HUDEP-2 (cell line): ENCODE data around the gene DPCD.
A peak's percentile ranks its signal among the peaks of the same experiment; 100 is the strongest.

ENCODE experiments used
- DNase-seq, 76 experiments: peaks; one replicate each; lab custom pipeline; 2025; ENCODE audit not compliant: unreplicated experiment in 76 of 76; lab: John Stamatoyannopoulos, UW

Gene DPCD

DNA sequence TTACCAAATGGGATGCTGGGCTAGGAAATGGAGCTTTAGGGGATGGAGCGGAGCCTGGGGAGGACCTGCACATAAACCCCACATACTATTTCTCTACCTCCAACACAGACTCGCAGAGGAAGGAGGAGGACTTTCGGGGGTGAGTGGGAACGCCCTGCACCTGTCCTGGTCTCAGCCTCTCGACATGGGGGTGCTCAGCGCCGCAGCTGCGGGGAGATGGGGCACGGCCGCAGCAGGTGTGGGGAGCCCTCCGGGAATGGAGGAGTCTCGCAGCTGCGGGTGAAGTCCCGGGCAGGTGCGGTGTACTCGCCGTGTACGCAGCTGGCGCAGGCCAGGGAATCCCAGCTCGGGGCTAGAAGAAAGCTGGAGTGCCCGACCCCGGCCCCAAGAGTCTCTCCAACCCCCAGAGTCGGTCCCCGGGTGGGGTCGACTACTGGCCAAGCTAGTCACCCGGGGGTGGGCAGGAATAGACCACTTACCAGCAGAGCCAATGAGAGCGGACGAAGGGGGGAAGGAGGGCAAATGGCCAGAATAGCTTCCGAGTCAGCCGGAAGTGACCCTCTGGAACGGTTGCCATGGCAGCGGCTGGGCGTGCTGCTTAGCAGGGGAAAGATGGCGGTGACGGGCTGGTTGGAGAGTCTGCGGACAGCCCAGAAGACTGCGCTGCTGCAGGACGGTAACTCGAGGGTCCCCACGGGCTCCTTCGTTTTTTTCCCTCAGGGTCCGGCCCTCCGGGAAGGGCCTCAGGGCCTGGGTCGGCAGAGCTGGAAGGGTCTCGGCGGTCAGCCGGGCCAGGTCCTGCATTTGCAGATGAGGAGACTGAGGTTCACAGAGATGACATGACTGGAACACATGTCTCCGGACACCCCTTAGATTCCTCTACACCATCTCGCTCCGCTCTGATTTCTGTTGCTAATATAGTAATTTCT lies at the start of gene DPCD, which contains the start of gene POLL:
TSS of gene DPCD (plus strand) at position 597 of the 929 bp plus-strand sequence. CDS start at position 613, 16 bp downstream.
TSS of gene POLL (minus strand) at position 533 of the 929 bp plus-strand sequence. CDS start 897 bp downstream, outside the sequence.
- peak in 75 of 76 experiments; percentile 14 to 96 (median 87) for DNase-seq

- no peak for DNase-seq
Measured at GRCh38 chr10:101538446-101538845, 49.7 kb upstream of the DPCD start.

GRCh38 chr10:101545898-101546297 lies 42.2 kb upstream of the DPCD start:
- peak in 26 of 76 experiments; percentile 4 to 55 (median 28) for DNase-seq

- no peak for DNase-seq
Measured at GRCh38 chr10:101550965-101551364, 37.2 kb upstream of the DPCD start.

DNA sequence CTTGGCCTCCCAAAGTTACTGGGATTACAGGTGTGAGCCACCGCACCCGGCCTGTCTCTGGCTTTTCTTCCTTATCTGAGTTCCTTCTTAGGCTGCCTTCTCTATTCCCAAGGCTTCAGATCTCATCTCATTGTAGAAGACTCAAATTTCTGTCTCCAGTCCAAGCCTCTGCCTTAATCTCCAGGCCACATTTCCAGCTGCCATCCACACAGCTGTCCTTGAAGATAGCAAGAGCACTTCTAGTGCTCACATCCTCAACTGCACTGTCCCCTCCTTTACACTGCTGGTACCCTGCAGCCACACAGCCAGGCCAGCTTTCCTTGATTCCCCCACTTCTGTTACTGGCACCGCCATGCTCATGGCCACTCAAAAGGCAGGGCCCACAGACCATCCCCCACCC lies 35.7 kb upstream of the DPCD start:
- DNase-seq: peak in 21 of 76 experiments; percentile 9 to 55 (median 29)

DNA sequence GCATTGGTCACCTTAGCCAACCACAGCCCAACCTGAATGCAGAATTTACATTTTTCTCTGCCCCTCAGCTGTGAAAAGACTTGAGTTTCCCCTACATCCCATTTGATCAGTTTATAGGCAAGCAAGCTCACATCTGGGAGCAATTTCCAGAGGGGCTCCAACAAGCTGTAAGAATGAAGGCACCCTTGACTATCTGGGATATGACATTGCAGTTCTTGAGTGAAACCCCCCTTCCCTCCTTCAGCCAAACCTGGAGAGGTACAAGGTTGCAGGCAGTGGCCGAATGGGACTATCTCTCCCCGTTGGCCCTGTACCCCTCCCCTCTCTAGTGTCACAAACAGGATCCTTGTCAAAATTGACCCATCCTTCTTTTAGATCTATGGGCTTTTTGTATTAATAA lies 30.6 kb upstream of the DPCD start:
- DNase-seq: no peak

DNA sequence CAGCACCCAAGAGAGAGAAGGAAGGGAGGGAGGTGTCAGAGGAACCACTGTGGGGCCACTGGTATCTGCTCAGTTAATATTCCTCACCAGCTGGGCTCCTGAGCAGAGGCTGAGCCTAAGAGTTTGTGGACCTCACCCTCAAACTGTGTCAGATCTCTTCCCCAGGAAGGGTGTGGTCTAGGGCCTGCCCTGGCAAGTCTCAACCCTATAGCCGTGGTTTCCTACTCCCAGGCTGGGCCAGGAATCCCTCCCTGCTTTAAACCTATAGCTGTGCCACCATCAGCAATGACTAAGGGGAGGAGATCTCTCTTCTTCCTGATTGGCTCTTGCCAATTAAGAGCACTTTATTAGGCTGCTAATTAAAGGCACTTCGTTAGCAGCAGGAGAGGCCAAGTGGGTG lies 29.9 kb upstream of the DPCD start:
- DNase-seq: peak in 53 of 76 experiments; percentile 11 to 72 (median 37)

- no peak for DNase-seq
Measured at GRCh38 chr10:101558671-101559595, 29.2 kb upstream of the DPCD start.

GRCh38 chr10:101559596-101560297 lies 28.4 kb upstream of the DPCD start:
- DNase-seq: no peak

DNA sequence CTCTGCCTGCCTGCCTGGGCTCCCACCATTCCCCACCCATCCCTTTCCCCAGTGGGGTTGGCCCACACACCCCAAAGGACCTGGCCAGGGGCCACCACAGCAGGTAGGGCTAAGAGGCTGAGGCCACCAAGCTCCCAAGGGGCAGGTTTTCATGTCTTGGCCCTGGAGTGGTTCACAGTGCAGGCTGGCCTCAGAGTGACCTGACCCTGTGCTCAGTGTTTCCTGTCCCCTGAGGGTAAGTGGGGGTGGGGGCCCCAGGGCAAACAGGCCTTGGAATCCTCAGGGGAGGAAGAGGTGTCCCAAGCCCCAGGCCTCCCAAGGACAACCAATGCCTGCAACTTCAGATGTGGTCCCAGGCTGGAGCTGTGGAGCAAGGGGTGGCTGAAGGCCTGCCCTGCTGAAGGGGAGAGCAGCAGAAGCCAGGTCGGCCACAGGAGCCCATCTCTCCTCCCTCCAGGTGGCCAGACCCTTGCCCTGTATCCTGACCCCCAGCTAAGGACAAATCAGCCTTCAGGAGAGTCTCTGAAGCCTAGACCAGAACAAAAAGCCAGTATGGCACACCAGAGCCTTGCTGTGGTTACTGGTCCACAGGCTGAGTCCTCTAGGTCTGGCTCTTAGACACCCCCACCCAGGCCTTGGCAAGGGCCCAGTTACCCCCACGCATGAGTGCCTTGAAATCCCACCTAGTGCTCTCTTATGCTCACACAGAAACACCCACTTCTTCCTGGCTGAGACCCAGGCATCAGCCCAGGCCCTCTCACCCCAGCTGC lies 27.6 kb upstream of the DPCD start:
- peak in 26 of 76 experiments; percentile 4 to 70 (median 32) for DNase-seq

- DNase-seq: no peak
Measured at GRCh38 chr10:101561068-101561915, 26.8 kb upstream of the DPCD start.

GRCh38 chr10:101562231-101562630 lies 25.9 kb upstream of the DPCD start:
- no peak for DNase-seq

DNA sequence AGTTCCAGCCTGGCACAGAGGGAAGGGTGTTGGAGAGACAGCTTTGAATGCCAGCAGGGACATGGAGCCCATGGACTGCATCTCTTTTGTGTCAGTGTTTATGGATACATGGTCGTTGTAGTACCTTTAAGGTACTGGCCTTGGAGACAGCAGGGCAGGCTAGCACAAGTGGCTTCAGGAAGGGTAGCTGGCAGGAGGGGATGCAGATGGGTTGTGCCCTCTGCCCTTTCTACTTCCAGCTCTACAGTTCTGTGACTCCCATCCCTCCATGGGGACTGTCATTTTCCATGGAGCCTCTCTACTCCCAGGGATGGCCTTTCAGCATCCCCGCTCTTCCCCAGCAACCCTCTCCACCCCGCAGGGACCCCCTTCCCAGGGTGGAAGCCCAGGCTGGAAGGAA lies 25.1 kb upstream of the DPCD start:
- no peak for DNase-seq

DNA sequence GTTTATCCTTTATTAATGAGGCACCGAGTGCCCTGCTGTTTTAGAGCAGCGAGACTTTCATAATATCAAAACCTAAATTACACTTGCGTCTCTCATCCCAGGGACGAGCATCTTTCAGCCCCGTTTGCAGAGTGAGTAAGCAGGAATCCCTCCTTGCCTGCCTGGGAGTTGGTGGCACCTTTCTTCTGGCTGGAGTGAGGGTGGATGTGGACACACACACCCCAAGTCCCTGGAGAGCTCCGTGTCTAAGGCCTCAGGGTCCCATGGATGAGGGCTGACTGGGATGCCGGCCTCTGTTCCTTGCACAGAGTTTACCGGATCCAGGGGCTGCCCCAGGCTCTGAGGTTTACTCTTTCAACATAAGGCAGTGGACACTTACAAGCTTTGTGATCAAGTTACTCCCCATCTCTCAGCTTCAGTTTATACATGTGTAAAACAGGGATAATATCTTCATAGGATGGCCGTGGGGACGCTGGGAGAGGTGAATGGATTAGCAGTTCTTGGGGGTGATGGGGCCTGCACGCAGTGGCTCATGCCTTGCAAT lies 24.6 kb upstream of the DPCD start:
- no peak for DNase-seq

DNA sequence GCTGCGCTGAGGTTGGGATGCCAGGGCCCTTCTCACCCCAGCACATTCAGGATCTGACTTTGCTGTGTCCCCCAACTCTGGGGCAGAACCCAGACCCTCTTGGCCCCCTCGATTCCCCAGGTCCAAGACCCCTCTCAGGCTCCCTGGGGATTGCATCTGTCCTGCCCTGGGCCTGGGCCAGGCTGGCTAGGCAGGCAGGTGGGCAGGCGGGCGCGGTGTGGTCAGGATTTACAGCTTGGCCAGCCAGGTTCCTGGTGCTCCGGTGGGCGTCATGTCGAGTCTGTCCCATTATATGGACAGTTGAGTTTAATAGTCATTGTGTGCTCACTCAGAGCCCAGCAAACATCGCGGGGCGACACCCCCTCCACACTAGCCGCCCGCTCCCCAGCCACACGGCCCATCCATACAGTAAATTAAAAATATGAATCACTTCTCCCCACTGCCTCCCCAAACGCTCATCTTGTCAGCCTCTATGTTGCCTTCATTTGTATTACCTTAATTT lies 23.6 kb upstream of the DPCD start:
- DNase-seq: no peak

DNA sequence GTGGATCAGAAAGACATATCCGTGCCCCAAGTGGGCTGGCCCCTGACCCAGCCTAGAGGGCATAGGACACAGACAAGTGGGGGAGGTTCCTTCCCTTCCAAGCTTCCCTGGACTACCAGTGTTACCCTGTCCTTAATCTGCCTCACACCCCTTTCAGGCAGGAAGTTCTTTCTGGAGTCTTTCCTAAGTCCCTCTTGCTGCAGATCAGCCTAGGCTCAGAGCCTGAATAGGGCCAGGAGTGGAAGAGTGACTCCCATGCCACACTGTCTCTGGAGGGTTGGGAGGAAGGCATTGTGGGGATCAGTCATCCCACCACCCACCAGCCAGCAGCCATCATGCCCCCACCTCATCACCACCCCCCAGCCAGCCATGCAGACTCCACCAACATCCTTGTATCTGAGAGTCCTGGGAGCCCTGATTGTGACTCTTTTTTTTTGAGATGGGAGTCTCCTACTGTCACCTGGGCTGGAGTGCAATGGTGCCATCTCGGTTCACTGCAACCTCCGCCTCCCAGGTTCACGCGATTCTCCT lies 22.7 kb upstream of the DPCD start:
- no peak for DNase-seq

- DNase-seq: no peak
Measured at GRCh38 chr10:101565936-101566332, 22.2 kb upstream of the DPCD start.
